Ovary (tissue), 9 donors: ENCODE results near the gene FAM180A. TPM values are rescaled to one million over a fixed set of nuclear protein-coding genes. Genes with fewer than 3 reads are reported as not detected.

ENCODE experiments used
- DNase-seq, 5 donors: peaks; one replicate each; pipeline ENCODE4 v3.0.0-alpha.2; 2019 to 2020
- H3K27ac ChIP-seq, 2 donors: fragments of 200-600 bp; one replicate each; pipeline versions ENCODE4 v1.5.1 to v1.8.0; 2019 to 2022
- H3K27me3 ChIP-seq: fragments of 200-600 bp; one replicate; pipeline ENCODE4 v1.8.0; 2022
- H3K36me3 ChIP-seq: fragments of 200-600 bp; sonication (generic); one replicate; pipeline ENCODE4 v1.5.1; 2019
- H3K4me1 ChIP-seq: one replicate; pipeline ENCODE4 v1.8.1; 2013; ENCODE audit warnings: mild to moderate bottlenecking, moderate library complexity; ENCODE audit not compliant: insufficient read depth
- H3K4me3 ChIP-seq: fragments of 200-600 bp; sonication (generic); one replicate; pipeline ENCODE4 v1.5.1; 2017
- H3K9me3 ChIP-seq, 2 donors: fragments of 200-600 bp in 1 of 2; sonication (generic) in 1 of 2; one replicate each; pipeline versions ENCODE4 v1.5.1 to v1.8.1; 2013 to 2019; ENCODE audit warnings: mild to moderate bottlenecking in 1 of 2, moderate library complexity in 1 of 2
- EP300 ChIP-seq: sonication (generic); formaldehyde crosslinking; IDR thresholded peaks from one replicate; pipeline ENCODE4 v1.6.1; 2017; ENCODE audit warnings: antibody characterized with exemption
- POLR2A ChIP-seq: fragments of 450-650 bp; IDR thresholded peaks from one replicate; pipeline ENCODE4 v1.6.1; 2017; ENCODE audit warnings: antibody characterized with exemption, mild to moderate bottlenecking, moderate library complexity
- WGBS, 3 donors: extraction: QIAGEN DNeasy Blood & Tissue Kit in 1 of 3; methylation state at CpG; one replicate each; pipeline versions ENCODE4 v1.1.5 to v1.1.7; 2013 to 2017; 5-methylcytosine and 5-hydroxymethylcytosine counted together
- intact Hi-C, 4 donors: fragments of 100-400 bp; cut with DNase I; formaldehyde crosslinking; loops; one replicate each; pipeline versions ENCODE4 v1.11.0 to v1.15.1; 2022 to 2023
- polyA plus RNA-seq, 2 donors: library from polyadenylated mRNA; stranded (reverse); fragments of 200-250 nt in 1 of 2; fragments of 350-450 nt in 1 of 2; fragmentation: Illumina TruSeq in 1 of 2; extraction: RNeasy Lipid Tissue Mini Kit (QIAGEN cat#74804) in 1 of 2; gene quantifications; one replicate each; pipeline ENCODE4 v1.2.3, GENCODE V29; 2013 to 2014
- total RNA-seq, 7 donors: library from RNA; depleted of rRNA in 2 of 7; stranded (reverse); fragments of >200 nt in 2 of 7; fragmentation: NEBNext Ultra II Directional in 3 of 7; extraction: Animal tissue kit (Norgen Biotek cat#: 25700) in 3 of 7; gene quantifications; one replicate each; pipeline versions ENCODE4 v1.1.0 to v1.2.4, GENCODE V29; 2016 to 2023
- TF ChIP-seq, protein P1 (sequence below), 3 donors: fragments of 450-650 bp in 2 of 3; fragments of 200-600 bp in 1 of 3; IDR thresholded peaks; one replicate each; pipeline versions ENCODE4 v1.5.1 to v1.8.0; 2016 to 2022; ENCODE audit warnings: antibody characterized with exemption in 3 of 3, mild to moderate bottlenecking in 1 of 3
- donor health status: DM: no; HTN: no; CAD: no; lungs with moderate emphysema.
- donor health status: DM: no; HTN: no; CAD: no.
- donor health status: Bipolar disorder and iron deficiency.
- donor health status: DM: yes; HTN: yes; CAD: no.
- donor health status: DM: no; HTN: no; CAD: no.
- donor health status: DM: yes; HTN: yes; CAD: no.

The FAM180A gene
- total and polyA plus RNA-seq, 9 donors: 1.1 to 5.3 (median 3.1) TPM

DNA sequence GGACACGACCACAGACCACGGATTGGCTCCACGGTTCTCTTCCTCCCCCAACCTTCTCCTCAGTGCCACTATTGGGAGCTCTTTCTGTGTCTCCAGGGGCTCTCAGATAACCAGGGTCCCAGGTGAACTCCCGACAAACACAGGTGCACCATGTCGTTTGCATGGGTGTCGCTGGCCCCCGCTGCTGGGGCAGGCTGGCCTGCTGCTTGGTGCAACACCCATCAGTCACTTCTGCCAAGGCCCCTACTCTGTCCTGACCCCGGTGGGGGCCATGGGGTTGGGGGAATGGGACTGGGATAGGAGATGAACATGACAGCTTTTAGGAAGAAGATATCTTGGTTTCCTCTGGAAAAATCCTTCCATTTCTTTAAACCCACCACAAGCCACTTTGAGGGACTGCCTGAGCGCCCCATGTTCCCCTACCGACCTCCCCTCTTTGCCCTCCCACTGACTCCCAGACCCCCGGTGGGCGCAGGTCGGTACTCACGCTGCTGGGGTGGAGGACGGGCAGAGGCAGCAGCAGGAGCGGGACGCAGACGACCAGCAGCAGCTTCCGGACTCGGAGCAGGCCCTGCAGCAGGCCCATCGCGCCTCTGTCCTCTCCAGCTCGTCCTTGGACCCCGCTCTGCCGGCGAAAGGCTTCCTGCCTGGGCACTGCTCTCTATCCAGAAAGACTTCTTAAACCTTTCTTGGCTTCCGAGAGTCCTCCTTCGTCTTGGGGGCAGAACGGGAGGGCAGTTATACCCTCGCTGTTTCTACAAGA lies 21.5 kb downstream of the FAM180A start:
- no peak for DNase-seq
- intact Hi-C loops: no loop called here
- H3K27me3 ChIP-seq: no peaks in the 10 kb centered on the region
- H3K4me1 ChIP-seq: no peaks in the 10 kb centered on the region
- WGBS, 3 donors: 92 to 95% (median 92%) methylated on average over 30 of the region's 30 CpGs
- H3K4me3 ChIP-seq: no peak overlapping the region
- no peaks in the 10 kb centered on the region for H3K36me3 ChIP-seq
- TF ChIP-seq, protein P1, sequence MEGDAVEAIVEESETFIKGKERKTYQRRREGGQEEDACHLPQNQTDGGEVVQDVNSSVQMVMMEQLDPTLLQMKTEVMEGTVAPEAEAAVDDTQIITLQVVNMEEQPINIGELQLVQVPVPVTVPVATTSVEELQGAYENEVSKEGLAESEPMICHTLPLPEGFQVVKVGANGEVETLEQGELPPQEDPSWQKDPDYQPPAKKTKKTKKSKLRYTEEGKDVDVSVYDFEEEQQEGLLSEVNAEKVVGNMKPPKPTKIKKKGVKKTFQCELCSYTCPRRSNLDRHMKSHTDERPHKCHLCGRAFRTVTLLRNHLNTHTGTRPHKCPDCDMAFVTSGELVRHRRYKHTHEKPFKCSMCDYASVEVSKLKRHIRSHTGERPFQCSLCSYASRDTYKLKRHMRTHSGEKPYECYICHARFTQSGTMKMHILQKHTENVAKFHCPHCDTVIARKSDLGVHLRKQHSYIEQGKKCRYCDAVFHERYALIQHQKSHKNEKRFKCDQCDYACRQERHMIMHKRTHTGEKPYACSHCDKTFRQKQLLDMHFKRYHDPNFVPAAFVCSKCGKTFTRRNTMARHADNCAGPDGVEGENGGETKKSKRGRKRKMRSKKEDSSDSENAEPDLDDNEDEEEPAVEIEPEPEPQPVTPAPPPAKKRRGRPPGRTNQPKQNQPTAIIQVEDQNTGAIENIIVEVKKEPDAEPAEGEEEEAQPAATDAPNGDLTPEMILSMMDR (IDR thresholded peaks at IDR 0.05): no peak
- H3K27ac ChIP-seq: no peak overlapping the region
- H3K9me3 ChIP-seq: no peaks in the 10 kb centered on the region

DNA sequence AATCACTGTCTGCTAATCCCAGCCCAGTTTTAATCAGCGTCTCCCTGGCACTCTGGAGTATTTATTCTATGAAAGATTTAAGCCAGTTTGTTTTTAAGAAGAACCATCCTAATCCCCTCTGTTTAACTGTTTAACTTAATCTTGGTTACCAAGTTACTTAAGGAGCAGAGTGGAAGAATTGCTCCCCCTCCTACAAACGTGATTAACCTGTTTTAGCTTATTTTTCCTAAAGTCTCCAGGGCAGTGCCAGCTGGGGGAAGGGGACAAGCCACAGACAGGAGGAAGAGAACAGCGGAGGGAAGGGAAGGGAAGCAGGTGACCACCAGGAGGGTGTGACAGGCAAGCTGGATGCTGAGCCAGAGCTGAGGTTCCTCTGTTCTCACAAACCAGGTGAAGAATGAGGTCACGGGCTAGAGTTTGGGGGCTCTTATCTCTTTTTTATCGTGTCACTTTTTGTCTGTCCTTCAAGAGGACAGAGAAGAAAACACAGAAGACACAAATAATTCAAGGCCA lies 22.3 kb downstream of the FAM180A start:
- intact Hi-C loops: no loop called here
- WGBS, 3 donors: 44 to 65% (median 53%) methylated on average over 5 of the region's 5 CpGs

DNA sequence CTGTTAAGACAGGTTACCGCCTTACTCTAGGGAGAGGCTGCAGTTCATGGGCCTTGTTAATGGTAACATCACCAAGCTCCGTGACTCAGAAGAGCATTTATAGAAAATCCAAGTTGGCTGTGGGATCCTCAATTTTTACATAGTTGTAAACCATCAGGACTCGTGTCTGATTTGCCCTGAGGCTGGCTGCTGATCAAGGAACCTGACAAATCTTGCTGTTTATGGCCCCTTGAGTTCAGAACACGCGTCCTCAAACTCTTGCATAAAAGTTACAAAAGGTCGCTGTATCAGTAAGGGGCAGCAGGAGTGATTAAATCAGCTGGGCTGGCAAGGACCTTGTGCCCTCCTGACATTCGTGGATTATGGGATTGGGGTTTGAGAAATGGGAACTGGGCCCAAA lies 25.2 kb downstream of the FAM180A start:
- 84 to 91% (median 85%) methylated on average over 7 of the region's 7 CpGs for WGBS, 3 donors
- no peaks in the 10 kb centered on the region for H3K36me3 ChIP-seq
- H3K27me3 ChIP-seq: no peaks in the 10 kb centered on the region
- no peak for DNase-seq
- intact Hi-C loops: no loop called here
- no peak overlapping the region for H3K27ac ChIP-seq
- H3K4me3 ChIP-seq: no peak overlapping the region
- no peaks in the 10 kb centered on the region for H3K4me1 ChIP-seq
- no peaks in the 10 kb centered on the region for H3K9me3 ChIP-seq
- TF ChIP-seq, protein P1 (IDR thresholded peaks at IDR 0.05): no peak

More for the DNA sequence above, 22.3 kb downstream of the FAM180A start:
- H3K27me3 ChIP-seq: no peaks in the 10 kb centered on the region
- no peak overlapping the region for H3K4me3 ChIP-seq
- no peak for DNase-seq
- H3K9me3 ChIP-seq: no peaks in the 10 kb centered on the region
- no peak for TF ChIP-seq EP300
- H3K4me1 ChIP-seq: no peaks in the 10 kb centered on the region
- H3K36me3 ChIP-seq: no peaks in the 10 kb centered on the region
- H3K27ac ChIP-seq: no peak overlapping the region

DNA sequence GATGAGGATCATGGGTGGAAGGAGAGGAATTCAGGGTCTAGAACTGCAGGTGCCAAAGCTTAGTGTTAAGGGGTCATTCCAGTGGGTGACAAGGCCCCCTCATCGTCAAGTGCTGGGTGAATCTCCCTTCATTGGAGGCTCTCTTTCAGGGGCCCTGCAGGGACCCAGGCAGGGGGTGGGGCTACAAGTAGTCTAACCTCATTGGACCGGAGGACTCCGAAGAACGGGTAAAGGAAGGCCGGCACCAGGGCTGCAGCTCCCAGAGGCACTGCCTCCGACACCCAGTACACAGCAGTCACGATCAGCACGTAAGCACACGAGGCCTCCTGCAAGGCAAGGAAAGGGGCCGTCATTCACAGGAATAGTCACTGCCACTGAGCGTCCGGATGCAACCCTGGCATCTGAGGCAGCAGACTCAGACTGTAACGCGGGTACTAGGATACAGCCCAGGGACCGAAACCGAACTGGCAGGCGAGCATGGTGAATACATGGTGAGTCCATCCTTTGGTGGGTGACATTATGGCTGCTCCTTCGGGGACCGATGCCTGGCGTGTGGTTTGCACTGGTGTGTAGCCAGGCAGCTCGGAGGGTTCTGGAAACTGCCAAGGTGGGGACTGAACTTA lies 27.3 kb downstream of the FAM180A start:
- Histone ChIP-seq H3K27me3 (no peaks in the 10 kb centered on the region), H3K4me3 (no peak overlapping the region), H3K9me3 (no peaks in the 10 kb centered on the region), H3K4me1 (no peaks in the 10 kb centered on the region), H3K27ac (no peak overlapping the region), H3K36me3 (no peaks in the 10 kb centered on the region)
- 93 to 98% (median 93%) methylated on average over 21 of the region's 21 CpGs for WGBS, 3 donors
- DNase-seq: no peak
- TF ChIP-seq POLR2A: no peak
- no peak for TF ChIP-seq EP300
- TF ChIP-seq, protein P1 (IDR thresholded peaks at IDR 0.05): no peak
- intact Hi-C loops: no loop called here

DNA sequence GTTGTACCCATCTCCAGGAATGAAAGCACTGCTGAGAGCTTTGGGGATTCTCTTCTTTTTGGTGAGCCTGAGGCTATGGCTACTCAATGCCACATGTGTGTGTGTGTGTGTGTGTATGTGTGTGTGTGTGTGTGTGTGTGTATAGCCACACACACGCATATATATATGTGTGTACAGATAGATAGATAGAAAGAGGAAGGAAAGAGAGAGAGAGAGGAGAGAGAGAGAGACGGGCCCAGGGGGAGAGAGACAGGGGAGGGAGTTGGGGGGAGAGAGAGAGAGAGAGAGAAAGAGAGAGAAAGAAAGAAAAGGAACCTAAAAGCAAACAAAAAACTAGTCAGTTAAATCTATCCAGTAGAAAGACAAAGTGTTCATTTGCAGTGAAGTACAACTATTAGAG lies 28.9 kb downstream of the FAM180A start:
- no peak overlapping the region for H3K27ac ChIP-seq
- no peaks in the 10 kb centered on the region for H3K27me3 ChIP-seq

More for the DNA sequence above, 28.9 kb downstream of the FAM180A start:
- 36 to 66% (median 54%) methylated on average over 2 of the region's 2 CpGs for WGBS, 3 donors
- intact Hi-C loops: no loop called here
- DNase-seq: no peak
- no peak for TF ChIP-seq POLR2A
- TF ChIP-seq EP300: no peak
- TF ChIP-seq, protein P1 (IDR thresholded peaks at IDR 0.05): no peak
- Histone ChIP-seq H3K4me3 (no peak overlapping the region), H3K9me3 (no peaks in the 10 kb centered on the region), H3K4me1 (no peaks in the 10 kb centered on the region), H3K36me3 (no peaks in the 10 kb centered on the region)
